Gastroesophageal sphincter (tissue), 3 donors: ENCODE results near the gene RGS2.

ENCODE experiments used
- EP300 ChIP-seq: sonication (generic); formaldehyde crosslinking; IDR thresholded peaks from one replicate; pipeline ENCODE4 v1.6.1; 2017; ENCODE audit warnings: antibody characterized with exemption, mild to moderate bottlenecking
- POLR2AphosphoS5 ChIP-seq: sonication (generic); formaldehyde crosslinking; IDR thresholded peaks from one replicate; pipeline ENCODE4 v1.6.1; 2017; ENCODE audit warnings: antibody characterized with exemption
- TF ChIP-seq, protein P1 (sequence below), 4 experiments: fragments of 200-600 bp in 2 of 4; fragments of 450-650 bp in 2 of 4; sonication (generic) in 1 of 4; IDR thresholded peaks; one replicate each; pipeline ENCODE4 v1.5.1; 2017 to 2019; ENCODE audit warnings: antibody characterized with exemption in 4 of 4, mild to moderate bottlenecking in 2 of 4, moderate library complexity in 2 of 4

- no peak for TF ChIP-seq EP300
- TF ChIP-seq, protein P1, sequence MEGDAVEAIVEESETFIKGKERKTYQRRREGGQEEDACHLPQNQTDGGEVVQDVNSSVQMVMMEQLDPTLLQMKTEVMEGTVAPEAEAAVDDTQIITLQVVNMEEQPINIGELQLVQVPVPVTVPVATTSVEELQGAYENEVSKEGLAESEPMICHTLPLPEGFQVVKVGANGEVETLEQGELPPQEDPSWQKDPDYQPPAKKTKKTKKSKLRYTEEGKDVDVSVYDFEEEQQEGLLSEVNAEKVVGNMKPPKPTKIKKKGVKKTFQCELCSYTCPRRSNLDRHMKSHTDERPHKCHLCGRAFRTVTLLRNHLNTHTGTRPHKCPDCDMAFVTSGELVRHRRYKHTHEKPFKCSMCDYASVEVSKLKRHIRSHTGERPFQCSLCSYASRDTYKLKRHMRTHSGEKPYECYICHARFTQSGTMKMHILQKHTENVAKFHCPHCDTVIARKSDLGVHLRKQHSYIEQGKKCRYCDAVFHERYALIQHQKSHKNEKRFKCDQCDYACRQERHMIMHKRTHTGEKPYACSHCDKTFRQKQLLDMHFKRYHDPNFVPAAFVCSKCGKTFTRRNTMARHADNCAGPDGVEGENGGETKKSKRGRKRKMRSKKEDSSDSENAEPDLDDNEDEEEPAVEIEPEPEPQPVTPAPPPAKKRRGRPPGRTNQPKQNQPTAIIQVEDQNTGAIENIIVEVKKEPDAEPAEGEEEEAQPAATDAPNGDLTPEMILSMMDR (IDR thresholded peaks at IDR 0.05): no peak
- TF ChIP-seq POLR2AphosphoS5: peak; percentile 9
These were observed 3.8 kb downstream of the RGS2 start for GRCh38 chr1:192812420-192813209.
